ENCODE data around the gene MFNG. TPM values are rescaled to one million over a fixed set of nuclear protein-coding genes. Genes with fewer than 3 reads are reported as not detected.

The MFNG gene
- total RNA-seq, 1 donor from 2014 or later = 3.7 TPM

GRCh38 chr22:37514526-37515051 is 28.4 kb upstream of the MFNG start:
- Histone ChIP-seq H3K36me3 (ENCODE audit: control insufficient read depth in 3 of 3, insufficient read depth in 3 of 3, low read length in 3 of 3) (peaks cover 0 to 2% (median 0%) of the 10 kb centered on the region in 3 donors), H3K27me3 (ENCODE audit: control insufficient read depth in 3 of 3, insufficient read depth in 3 of 3, low read length in 3 of 3) (peaks cover 12 to 20% (median 20%) of the 10 kb centered on the region in 3 donors), H3K9me3 (ENCODE audit: control insufficient read depth in 3 of 3, low read length in 3 of 3) (no peaks in the 10 kb centered on the region), H3K27ac (ENCODE audit: low read depth, low read length) (no peak overlapping the region), H3K9ac (ENCODE audit: low read depth in 1 of 3, low read length in 3 of 3) (peak overlapping the region in 1 of 3 donors; percentile 8), H3K4me3 (ENCODE audit: low read length in 3 of 3) (no peak overlapping the region), H3K4me1 (ENCODE audit: control insufficient read depth in 3 of 3, insufficient read depth in 3 of 3, low read length in 3 of 3) (peaks cover 15 to 26% (median 20%) of the 10 kb centered on the region in 3 donors)

- H3K9ac ChIP-seq (ENCODE audit: low read depth in 1 of 3, low read length in 3 of 3) = peak overlapping the region in 2 of 3 donors; percentile 11 to 54
- H3K4me3 ChIP-seq (ENCODE audit: low read length in 3 of 3) = peak overlapping the region in 1 of 3 donors; percentile 22
- H3K9me3 ChIP-seq (ENCODE audit: control insufficient read depth in 3 of 3, low read length in 3 of 3) = no peaks in the 10 kb centered on the region
- H3K27me3 ChIP-seq (ENCODE audit: control insufficient read depth in 3 of 3, insufficient read depth in 3 of 3, low read length in 3 of 3) = peaks cover 0 to 12% (median 9%) of the 10 kb centered on the region in 3 donors
- H3K27ac ChIP-seq (ENCODE audit: low read depth, low read length) = peak overlapping the region; percentile 57
- H3K4me1 ChIP-seq (ENCODE audit: control insufficient read depth in 3 of 3, insufficient read depth in 3 of 3, low read length in 3 of 3) = peaks cover 26 to 46% (median 34%) of the 10 kb centered on the region in 3 donors
- peaks cover 0 to 5% (median 0%) of the 10 kb centered on the region in 3 donors for H3K36me3 ChIP-seq (ENCODE audit: control insufficient read depth in 3 of 3, insufficient read depth in 3 of 3, low read length in 3 of 3)
Observed at GRCh38 chr22:37511395-37512104, 25.4 kb upstream of the MFNG start.

- Histone ChIP-seq H3K4me1 (ENCODE audit: control insufficient read depth in 3 of 3, insufficient read depth in 3 of 3, low read length in 3 of 3) (peaks cover 30 to 55% (median 34%) of the 10 kb centered on the region in 3 donors), H3K4me3 (ENCODE audit: low read length in 3 of 3) (no peak overlapping the region), H3K36me3 (ENCODE audit: control insufficient read depth in 3 of 3, insufficient read depth in 3 of 3, low read length in 3 of 3) (peaks cover 0 to 5% (median 0%) of the 10 kb centered on the region in 3 donors), H3K27ac (ENCODE audit: low read depth, low read length) (no peak overlapping the region), H3K9ac (ENCODE audit: low read depth in 1 of 3, low read length in 3 of 3) (peak overlapping the region in 1 of 3 donors; percentile 60), H3K27me3 (ENCODE audit: control insufficient read depth in 3 of 3, insufficient read depth in 3 of 3, low read length in 3 of 3) (peaks cover 0 to 9% (median 7%) of the 10 kb centered on the region in 3 donors), H3K9me3 (ENCODE audit: control insufficient read depth in 3 of 3, low read length in 3 of 3) (no peaks in the 10 kb centered on the region)
Observed at GRCh38 chr22:37510091-37510490, 23.9 kb upstream of the MFNG start.

- peaks cover 27 to 55% (median 37%) of the 10 kb centered on the region in 3 donors for H3K4me1 ChIP-seq (ENCODE audit: control insufficient read depth in 3 of 3, insufficient read depth in 3 of 3, low read length in 3 of 3)
- H3K27ac ChIP-seq (ENCODE audit: low read depth, low read length) = peak overlapping the region; percentile 12
- H3K36me3 ChIP-seq (ENCODE audit: control insufficient read depth in 3 of 3, insufficient read depth in 3 of 3, low read length in 3 of 3) = peaks cover 0 to 3% (median 0%) of the 10 kb centered on the region in 3 donors
- peaks cover 2 to 6% (median 3%) of the 10 kb centered on the region in 3 donors for H3K27me3 ChIP-seq (ENCODE audit: control insufficient read depth in 3 of 3, insufficient read depth in 3 of 3, low read length in 3 of 3)
- H3K9ac ChIP-seq (ENCODE audit: low read depth in 1 of 3, low read length in 3 of 3) = peak overlapping the region in 1 of 3 donors; percentile 40
- no peaks in the 10 kb centered on the region for H3K9me3 ChIP-seq (ENCODE audit: control insufficient read depth in 3 of 3, low read length in 3 of 3)
- H3K4me3 ChIP-seq (ENCODE audit: low read length in 3 of 3) = no peak overlapping the region
Observed at GRCh38 chr22:37509059-37509860, 23.1 kb upstream of the MFNG start.

- Histone ChIP-seq H3K9ac (ENCODE audit: low read depth in 1 of 3, low read length in 3 of 3) (peak overlapping the region in 1 of 3 donors; percentile 33), H3K27ac (ENCODE audit: low read depth, low read length) (peak overlapping the region; percentile 12), H3K4me3 (ENCODE audit: low read length in 3 of 3) (no peak overlapping the region), H3K27me3 (ENCODE audit: control insufficient read depth in 3 of 3, insufficient read depth in 3 of 3, low read length in 3 of 3) (peaks cover under 1 to 9% (median 7%) of the 10 kb centered on the region in 3 donors), H3K9me3 (ENCODE audit: control insufficient read depth in 3 of 3, low read length in 3 of 3) (no peaks in the 10 kb centered on the region), H3K4me1 (ENCODE audit: control insufficient read depth in 3 of 3, insufficient read depth in 3 of 3, low read length in 3 of 3) (peaks cover 33 to 61% (median 39%) of the 10 kb centered on the region in 3 donors), H3K36me3 (ENCODE audit: control insufficient read depth in 3 of 3, insufficient read depth in 3 of 3, low read length in 3 of 3) (peaks cover 0 to 3% (median 0%) of the 10 kb centered on the region in 3 donors)
Observed at GRCh38 chr22:37508431-37508992, 22.3 kb upstream of the MFNG start.

GRCh38 chr22:37507731-37508130 is 21.5 kb upstream of the MFNG start:
- Histone ChIP-seq H3K9ac (ENCODE audit: low read depth in 1 of 3, low read length in 3 of 3) (no peak overlapping the region), H3K27ac (ENCODE audit: low read depth, low read length) (no peak overlapping the region), H3K4me1 (ENCODE audit: control insufficient read depth in 3 of 3, insufficient read depth in 3 of 3, low read length in 3 of 3) (peaks cover 40 to 67% (median 42%) of the 10 kb centered on the region in 3 donors), H3K9me3 (ENCODE audit: control insufficient read depth in 3 of 3, low read length in 3 of 3) (no peaks in the 10 kb centered on the region), H3K4me3 (ENCODE audit: low read length in 3 of 3) (no peak overlapping the region), H3K27me3 (ENCODE audit: control insufficient read depth in 3 of 3, insufficient read depth in 3 of 3, low read length in 3 of 3) (peaks cover 5 to 9% (median 7%) of the 10 kb centered on the region in 3 donors), H3K36me3 (ENCODE audit: control insufficient read depth in 3 of 3, insufficient read depth in 3 of 3, low read length in 3 of 3) (peaks cover 0 to 3% (median 0%) of the 10 kb centered on the region in 3 donors)

- Histone ChIP-seq H3K4me3 (ENCODE audit: low read length in 3 of 3) (no peak overlapping the region), H3K27ac (ENCODE audit: low read depth, low read length) (no peak overlapping the region), H3K27me3 (ENCODE audit: control insufficient read depth in 3 of 3, insufficient read depth in 3 of 3, low read length in 3 of 3) (peaks cover 5 to 13% (median 11%) of the 10 kb centered on the region in 3 donors), H3K4me1 (ENCODE audit: control insufficient read depth in 3 of 3, insufficient read depth in 3 of 3, low read length in 3 of 3) (peaks cover 40 to 70% (median 42%) of the 10 kb centered on the region in 3 donors), H3K36me3 (ENCODE audit: control insufficient read depth in 3 of 3, insufficient read depth in 3 of 3, low read length in 3 of 3) (peaks cover 0 to 3% (median 0%) of the 10 kb centered on the region in 3 donors), H3K9me3 (ENCODE audit: control insufficient read depth in 3 of 3, low read length in 3 of 3) (no peaks in the 10 kb centered on the region), H3K9ac (ENCODE audit: low read depth in 1 of 3, low read length in 3 of 3) (no peak overlapping the region)
Observed at GRCh38 chr22:37505989-37506388, 19.8 kb upstream of the MFNG start.

GRCh38 chr22:37505565-37505964 is 19.4 kb upstream of the MFNG start:
- H3K9me3 ChIP-seq (ENCODE audit: control insufficient read depth in 3 of 3, low read length in 3 of 3) = no peaks in the 10 kb centered on the region
- no peak overlapping the region for H3K9ac ChIP-seq (ENCODE audit: low read depth in 1 of 3, low read length in 3 of 3)
- peaks cover 0 to 3% (median 0%) of the 10 kb centered on the region in 3 donors for H3K36me3 ChIP-seq (ENCODE audit: control insufficient read depth in 3 of 3, insufficient read depth in 3 of 3, low read length in 3 of 3)
- no peak overlapping the region for H3K4me3 ChIP-seq (ENCODE audit: low read length in 3 of 3)
- no peak overlapping the region for H3K27ac ChIP-seq (ENCODE audit: low read depth, low read length)
- peaks cover 40 to 73% (median 46%) of the 10 kb centered on the region in 3 donors for H3K4me1 ChIP-seq (ENCODE audit: control insufficient read depth in 3 of 3, insufficient read depth in 3 of 3, low read length in 3 of 3)
- peaks cover 8 to 13% (median 11%) of the 10 kb centered on the region in 3 donors for H3K27me3 ChIP-seq (ENCODE audit: control insufficient read depth in 3 of 3, insufficient read depth in 3 of 3, low read length in 3 of 3)

- Histone ChIP-seq H3K27ac (ENCODE audit: low read depth, low read length) (peak overlapping the region; percentile 76), H3K27me3 (ENCODE audit: control insufficient read depth in 3 of 3, insufficient read depth in 3 of 3, low read length in 3 of 3) (peaks cover 8 to 11% (median 10%) of the 10 kb centered on the region in 3 donors), H3K36me3 (ENCODE audit: control insufficient read depth in 3 of 3, insufficient read depth in 3 of 3, low read length in 3 of 3) (peaks cover 0 to 4% (median 0%) of the 10 kb centered on the region in 3 donors), H3K4me3 (ENCODE audit: low read length in 3 of 3) (no peak overlapping the region), H3K9ac (ENCODE audit: low read depth in 1 of 3, low read length in 3 of 3) (no peak overlapping the region), H3K9me3 (ENCODE audit: control insufficient read depth in 3 of 3, low read length in 3 of 3) (no peaks in the 10 kb centered on the region), H3K4me1 (ENCODE audit: control insufficient read depth in 3 of 3, insufficient read depth in 3 of 3, low read length in 3 of 3) (peaks cover 37 to 74% (median 52%) of the 10 kb centered on the region in 3 donors)
Observed at GRCh38 chr22:37504964-37505363, 18.8 kb upstream of the MFNG start.

Data from skeletal muscle tissue (tissue), 4 donors.